ENCODE data around the gene ARID2.

DNA sequence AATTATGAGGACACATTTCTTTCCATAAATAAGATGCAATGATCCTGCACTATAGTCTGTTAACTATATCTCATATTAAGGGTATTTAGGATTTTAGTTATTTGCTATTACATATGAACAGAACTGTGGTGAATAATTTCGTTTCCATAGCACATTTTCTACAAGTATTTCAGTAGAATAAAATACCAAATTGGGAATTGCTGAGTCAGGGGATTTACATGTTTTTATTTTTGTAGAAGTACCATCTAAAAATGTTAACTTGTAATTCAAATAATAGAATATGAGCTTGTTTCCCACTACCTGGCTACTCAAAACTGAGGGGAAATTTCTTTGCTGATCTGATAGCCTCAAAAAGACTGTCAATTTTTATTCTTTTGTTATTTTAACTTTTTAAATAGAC is 136.8 kb downstream of the ARID2 start:
- TF ChIP-seq POLR2AphosphoS5 (IDR thresholded peaks at IDR 0.05) (no peak), POLR2A (IDR thresholded peaks at IDR 0.05) (no peak)
- TF ChIP-seq, protein P1, sequence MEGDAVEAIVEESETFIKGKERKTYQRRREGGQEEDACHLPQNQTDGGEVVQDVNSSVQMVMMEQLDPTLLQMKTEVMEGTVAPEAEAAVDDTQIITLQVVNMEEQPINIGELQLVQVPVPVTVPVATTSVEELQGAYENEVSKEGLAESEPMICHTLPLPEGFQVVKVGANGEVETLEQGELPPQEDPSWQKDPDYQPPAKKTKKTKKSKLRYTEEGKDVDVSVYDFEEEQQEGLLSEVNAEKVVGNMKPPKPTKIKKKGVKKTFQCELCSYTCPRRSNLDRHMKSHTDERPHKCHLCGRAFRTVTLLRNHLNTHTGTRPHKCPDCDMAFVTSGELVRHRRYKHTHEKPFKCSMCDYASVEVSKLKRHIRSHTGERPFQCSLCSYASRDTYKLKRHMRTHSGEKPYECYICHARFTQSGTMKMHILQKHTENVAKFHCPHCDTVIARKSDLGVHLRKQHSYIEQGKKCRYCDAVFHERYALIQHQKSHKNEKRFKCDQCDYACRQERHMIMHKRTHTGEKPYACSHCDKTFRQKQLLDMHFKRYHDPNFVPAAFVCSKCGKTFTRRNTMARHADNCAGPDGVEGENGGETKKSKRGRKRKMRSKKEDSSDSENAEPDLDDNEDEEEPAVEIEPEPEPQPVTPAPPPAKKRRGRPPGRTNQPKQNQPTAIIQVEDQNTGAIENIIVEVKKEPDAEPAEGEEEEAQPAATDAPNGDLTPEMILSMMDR (IDR thresholded peaks at IDR 0.05), result no peak

Measured in transverse colon (tissue), 4 donors.